HG03064 (cell line): ENCODE results near the gene RAB6A.
A peak's percentile ranks its signal among the peaks of the same experiment; 100 is the strongest.
"Not testable (repeated sequence)": the region's sequence is repeated elsewhere in the genome, so short reads cannot be mapped to it uniquely, and the experiment has no call there.

Experiments used
- ATAC-seq: cut with Tn5 transposase; IDR thresholded peaks from one replicate; pipeline ENCODE4 v1.9.1; 2021; ENCODE audit warnings: low read depth; ENCODE audit not compliant: unreplicated experiment

Gene RAB6A

DNA sequence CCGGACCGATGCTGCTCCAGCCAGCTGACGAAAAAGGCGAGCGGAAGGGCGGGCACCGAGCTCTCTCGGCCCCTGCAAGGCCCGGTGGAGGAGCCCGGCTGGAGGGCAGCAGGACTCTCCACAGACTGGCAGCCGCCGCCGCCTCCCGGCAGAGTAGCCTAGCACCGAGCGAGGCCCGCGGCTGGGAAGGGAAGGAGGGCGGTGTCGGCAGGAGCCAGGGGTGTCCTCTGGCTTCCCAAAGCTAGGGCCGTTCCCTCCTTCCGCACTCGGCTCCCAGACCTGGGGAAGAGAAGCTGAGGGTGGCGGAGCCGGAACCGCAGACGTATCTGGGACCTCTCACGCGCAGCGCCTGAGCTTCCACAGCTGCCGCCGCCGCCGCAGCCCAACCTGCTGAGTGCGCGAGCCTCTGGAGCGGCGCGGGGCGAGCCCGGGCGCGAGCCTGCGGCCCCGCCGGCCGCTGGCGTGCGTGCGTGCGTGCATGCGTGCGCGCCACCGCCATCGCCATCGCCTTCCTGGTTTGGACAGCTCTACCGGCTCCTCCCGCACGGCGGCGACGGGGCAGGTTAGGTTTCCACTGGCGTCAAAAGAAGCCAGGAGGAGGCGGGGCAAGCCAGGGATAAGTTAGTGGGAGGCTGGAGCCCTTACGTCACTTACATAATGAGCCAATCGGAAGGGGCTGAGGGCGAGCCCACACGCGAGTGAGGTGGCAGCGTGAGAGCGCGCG is at the start of gene RAB6A:
Gene RAB6A, minus strand, starts transcription at position 396 of the 724 bp plus-strand sequence. CDS start 439 bp downstream, outside the sequence.
- ATAC-seq: peak; percentile 89

DNA sequence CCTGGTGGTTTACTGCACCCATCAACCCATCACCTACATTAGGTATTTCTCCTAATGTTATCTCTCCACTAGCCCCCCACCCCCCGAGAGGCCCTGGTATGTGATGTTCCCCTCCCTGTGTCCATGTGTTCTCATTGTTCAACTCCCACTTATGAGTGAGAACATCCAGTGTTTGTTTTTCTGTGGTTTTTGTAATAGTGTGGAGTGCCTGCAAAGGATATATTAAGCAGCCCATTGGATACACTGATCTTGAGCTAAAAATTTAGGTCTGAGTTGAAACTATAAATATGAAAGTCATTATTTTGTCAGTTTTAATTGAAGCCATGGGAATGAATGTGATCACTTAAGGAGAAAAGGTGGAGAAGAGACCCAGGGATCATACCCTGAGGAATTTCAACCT is 49.8 kb upstream of the RAB6A start:
- no peak for ATAC-seq

DNA sequence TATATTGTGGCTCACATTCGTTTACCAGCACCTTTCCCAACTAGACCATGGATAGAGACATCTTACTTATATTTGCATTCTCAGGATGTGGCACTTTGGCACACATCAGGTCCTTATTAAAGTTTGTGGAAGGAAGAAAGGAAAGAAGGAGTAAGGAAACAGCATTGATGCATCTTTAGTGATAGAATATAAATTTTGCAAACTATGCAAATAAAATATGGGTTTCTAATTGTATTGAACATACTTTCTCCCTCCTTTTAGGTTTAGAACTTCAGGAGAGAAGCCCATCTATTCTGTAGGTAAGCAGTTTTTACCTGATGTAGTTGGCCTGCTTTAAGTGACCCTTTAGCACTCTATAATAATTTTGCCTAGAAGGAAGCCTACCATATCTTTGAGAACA is 47.2 kb upstream of the RAB6A start:
- no peak for ATAC-seq

GRCh38 chr11:73804712-73805111 is 43.8 kb upstream of the RAB6A start:
- no peak for ATAC-seq

GRCh38 chr11:73801136-73801535 is 40.3 kb upstream of the RAB6A start:
- no peak for ATAC-seq

DNA sequence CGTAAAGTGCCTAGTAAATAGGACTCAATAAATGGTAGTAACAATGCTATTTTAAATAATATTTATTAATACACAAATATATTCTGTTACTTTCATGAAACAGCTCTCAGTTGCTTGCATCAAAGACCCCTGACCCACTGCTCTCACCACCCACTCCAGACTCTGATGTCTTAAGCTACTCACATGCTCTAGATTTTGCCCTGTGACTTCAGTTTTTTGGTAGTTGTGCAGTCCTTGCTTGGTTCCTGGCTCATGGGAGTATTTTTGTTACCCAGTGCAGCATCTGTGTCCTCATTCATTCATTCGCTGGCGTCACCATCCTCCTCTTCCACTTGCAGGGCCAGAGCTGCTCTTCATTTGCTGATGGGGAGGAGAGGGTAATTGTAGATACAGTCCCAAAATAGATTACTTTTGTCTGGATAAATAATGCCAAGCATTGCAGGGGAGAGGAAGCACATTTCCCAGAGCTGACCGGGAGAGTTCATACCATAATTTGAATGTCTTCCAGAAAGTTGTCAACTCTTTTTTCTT is 39.5 kb upstream of the RAB6A start:
- ATAC-seq: no peak

- no peak for ATAC-seq
These were observed 36.6 kb upstream of the RAB6A start for GRCh38 chr11:73797457-73797856.

GRCh38 chr11:73795925-73796632 is 35.2 kb upstream of the RAB6A start:
- no peak for ATAC-seq

DNA sequence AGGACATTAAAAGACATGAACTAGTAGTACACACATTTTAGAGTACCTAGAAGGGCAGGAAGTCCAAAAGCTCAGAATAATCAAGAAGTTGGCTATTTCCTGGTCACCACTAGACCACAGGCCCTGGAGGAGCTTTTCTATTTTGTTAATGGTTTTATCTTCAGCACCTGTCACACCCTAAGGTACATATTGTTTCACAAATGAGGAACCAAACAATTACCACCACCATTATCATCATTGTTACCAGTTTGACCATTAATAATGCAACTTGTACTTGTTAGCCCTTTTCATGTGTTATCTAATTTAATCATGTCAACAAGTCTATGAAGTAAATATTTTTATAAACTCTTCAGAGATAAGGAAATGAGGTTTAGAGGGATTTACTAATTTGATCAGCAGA is 31.7 kb upstream of the RAB6A start:
- no peak for ATAC-seq

GRCh38 chr11:73789279-73789670 is 28.4 kb upstream of the RAB6A start:
- ATAC-seq: no peak

DNA sequence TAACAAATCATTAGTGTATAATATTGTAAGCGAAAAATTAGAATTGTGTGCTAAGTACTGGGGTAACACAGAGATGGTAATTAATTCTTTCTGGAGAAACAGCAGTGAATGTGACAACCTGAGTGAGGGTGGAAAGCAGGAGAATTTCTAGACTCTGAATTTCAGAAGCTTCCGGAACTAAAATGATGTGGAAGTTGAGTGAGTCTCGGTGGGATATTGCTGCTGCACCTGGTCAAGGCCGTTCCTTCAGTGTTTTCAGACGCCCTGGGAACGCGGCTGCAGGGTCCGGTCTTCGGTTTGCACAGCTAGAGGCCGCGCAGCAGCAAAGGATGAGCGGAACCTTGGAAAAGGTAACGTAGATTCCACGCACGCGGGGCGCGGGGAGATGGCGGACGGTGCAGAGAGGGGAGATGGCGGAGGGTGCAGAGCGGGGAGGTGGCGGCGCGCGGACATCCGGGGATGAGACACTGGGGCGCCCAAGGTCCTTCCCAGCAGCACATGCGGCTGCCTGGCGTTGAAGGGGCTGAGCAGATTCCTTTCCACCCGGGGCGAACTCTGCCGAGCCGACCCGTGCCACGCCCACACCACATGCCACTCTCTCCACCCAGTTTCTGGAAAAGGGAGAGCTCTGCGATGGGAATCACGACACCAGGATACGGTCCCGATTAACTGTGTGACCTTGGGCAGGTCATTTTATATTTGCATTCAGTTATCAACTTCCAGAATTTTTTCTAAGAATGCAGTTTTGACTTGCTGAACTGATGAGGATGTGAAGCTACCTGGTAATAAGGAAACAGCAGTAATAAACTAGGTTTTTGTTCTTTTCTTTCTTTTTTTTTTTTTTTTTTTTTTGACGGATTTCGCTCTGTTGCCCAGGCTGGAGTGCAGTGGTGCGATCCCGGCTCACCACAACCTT is 27.0 kb upstream of the RAB6A start, which contains the start of gene MRPL48:
Gene MRPL48, plus strand, starts transcription at position 232 of the 916 bp plus-strand sequence. Its CDS starts 98 bp downstream, at position 330.
- peak; percentile 84 for ATAC-seq

- ATAC-seq: no peak
These were observed 26.3 kb upstream of the RAB6A start for GRCh38 chr11:73787051-73787642.

DNA sequence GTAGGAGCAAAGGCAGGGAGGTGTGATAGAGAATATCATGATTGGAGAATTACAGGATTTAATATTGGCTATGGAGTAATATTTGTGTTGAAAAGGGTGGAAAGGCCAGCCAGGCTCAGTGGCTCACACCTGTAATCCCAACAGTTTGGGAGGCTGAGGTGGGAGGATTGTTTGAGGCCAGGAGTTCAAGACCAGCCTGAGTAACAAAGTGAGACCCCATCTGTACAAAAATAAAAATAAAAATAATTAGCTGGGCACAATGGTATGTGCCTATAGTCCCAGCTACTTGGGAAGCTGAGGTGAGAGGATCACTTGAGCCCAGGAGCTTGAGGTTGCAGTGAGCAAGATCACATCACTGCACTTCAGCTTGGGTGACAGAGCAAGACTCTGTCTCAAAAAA is 24.6 kb upstream of the RAB6A start:
- ATAC-seq: not testable (repeated sequence)

GRCh38 chr11:73784734-73785133 is 23.9 kb upstream of the RAB6A start:
- ATAC-seq: no peak

GRCh38 chr11:73784080-73784634 is 23.3 kb upstream of the RAB6A start:
- ATAC-seq: no peak

DNA sequence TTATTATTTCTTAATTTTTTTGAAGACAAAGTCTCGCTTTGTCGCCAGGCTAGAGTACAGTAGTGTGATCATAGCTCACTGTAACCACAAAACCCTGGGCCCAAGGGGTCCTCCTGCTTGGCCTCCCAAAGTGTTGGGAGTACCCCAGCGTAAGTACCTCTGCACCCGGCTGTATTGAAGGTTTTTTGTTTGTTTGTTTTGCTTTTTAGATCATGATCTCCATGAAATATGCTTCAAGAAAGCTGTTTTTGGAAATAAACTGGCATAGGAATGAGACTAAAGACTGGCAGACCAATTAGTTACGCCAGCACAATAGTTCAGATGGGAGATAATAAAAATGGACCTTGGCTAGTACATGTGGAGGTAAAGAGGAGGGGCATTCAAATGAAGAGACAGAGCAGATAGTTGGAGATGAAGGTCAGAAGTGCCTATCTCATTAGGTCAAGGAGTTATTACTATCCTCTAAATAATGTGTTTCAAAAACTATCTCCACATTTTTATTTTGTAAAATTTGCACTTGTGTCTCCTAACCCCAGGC is 22.7 kb upstream of the RAB6A start:
- no peak for ATAC-seq

DNA sequence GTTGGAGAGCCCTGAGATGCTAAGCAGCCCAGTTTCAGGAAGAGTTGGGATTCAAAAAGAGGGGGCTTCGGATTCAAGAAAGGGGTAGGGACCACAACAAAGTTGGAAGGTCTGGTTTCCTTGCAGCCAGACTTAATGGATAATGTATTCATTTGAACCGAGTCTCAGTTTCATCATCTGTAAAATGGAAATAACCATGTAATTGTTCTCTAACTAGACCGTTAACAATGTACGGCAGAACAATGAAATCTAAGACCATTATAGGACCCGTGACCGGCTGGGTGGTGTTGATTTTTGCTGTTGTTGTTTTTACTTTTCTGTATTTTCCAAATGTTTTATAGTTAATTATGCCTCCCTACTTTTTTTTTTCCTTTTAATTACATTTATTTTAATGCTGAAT is 20.4 kb upstream of the RAB6A start:
- ATAC-seq: no peak

GRCh38 chr11:73779084-73779902 is 18.4 kb upstream of the RAB6A start:
- ATAC-seq: peak; percentile 99

DNA sequence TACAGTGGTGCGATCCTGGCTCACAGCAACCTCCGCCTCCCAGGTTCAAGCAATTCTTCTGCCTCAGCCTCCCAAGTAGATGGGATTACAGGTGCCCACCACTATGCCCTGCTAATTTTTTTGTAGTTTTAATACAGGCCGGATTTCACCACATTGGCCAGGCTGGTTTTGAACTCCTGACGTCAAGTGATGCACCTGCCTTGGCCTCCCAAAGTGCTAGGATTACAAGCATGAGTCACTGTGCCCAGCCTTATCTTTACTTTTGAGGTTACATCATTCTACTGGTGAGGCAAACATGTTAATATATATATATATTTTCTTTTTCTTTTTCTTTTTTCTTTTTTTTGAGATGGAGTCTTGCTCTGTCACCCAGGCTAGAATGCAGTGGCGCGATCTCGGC is 9.9 kb upstream of the RAB6A start:
- not testable (repeated sequence) for ATAC-seq
